Fibroblast of mammary gland (primary cell): ENCODE measurements around the gene ZNF750.

ENCODE experiments used
- DNase-seq: peaks from one replicate; pipeline ENCODE4 v3.0.0-alpha.2; 2010; ENCODE audit warnings: low read depth
- H3K4me3 ChIP-seq: 2 replicates; pipeline ENCODE4 v1.5.1; 2011; ENCODE audit warnings: low read depth, mild to moderate bottlenecking, low read length, moderate library complexity; ENCODE audit not compliant: control insufficient read depth
- CTCF ChIP-seq: conservative IDR thresholded peaks from 2 replicates; pipeline ENCODE4 v1.5.1; 2011; ENCODE audit warnings: low read depth, low read length, inconsistent platforms; ENCODE audit not compliant: control insufficient read depth, insufficient read depth

Gene ZNF750

GRCh38 chr17:82832881-82833475 is 6.8 kb downstream of the ZNF750 start:
- DNase-seq: no peak
- TF ChIP-seq CTCF: no peak
- H3K4me3 ChIP-seq: no peak overlapping the region

GRCh38 chr17:82832411-82832810 is 7.4 kb downstream of the ZNF750 start:
- no peak for TF ChIP-seq CTCF
- H3K4me3 ChIP-seq: no peak overlapping the region
- no peak for DNase-seq

GRCh38 chr17:82831818-82832200 is 8.0 kb downstream of the ZNF750 start:
- no peak for TF ChIP-seq CTCF
- DNase-seq: no peak
- no peak overlapping the region for H3K4me3 ChIP-seq

GRCh38 chr17:82831041-82831817 is 8.6 kb downstream of the ZNF750 start:
- no peak overlapping the region for H3K4me3 ChIP-seq
- no peak for DNase-seq
- TF ChIP-seq CTCF: no peak

GRCh38 chr17:82830249-82830661 is 9.6 kb downstream of the ZNF750 start:
- no peak for TF ChIP-seq CTCF
- no peak overlapping the region for H3K4me3 ChIP-seq
- peak; percentile 62 for DNase-seq

GRCh38 chr17:82828875-82829487 is 10.8 kb downstream of the ZNF750 start:
- TF ChIP-seq CTCF: no peak
- H3K4me3 ChIP-seq: no peak overlapping the region
- no peak for DNase-seq
